HG02884 (cell line): ENCODE measurements around the gene CBFA2T2.
"Not testable (repeated sequence)": the region's sequence is repeated elsewhere in the genome, so short reads cannot be mapped to it uniquely, and the experiment has no call there.

Source experiments
- ATAC-seq: cut with Tn5 transposase; IDR thresholded peaks from one replicate; pipeline ENCODE4 v1.9.1; 2021; ENCODE audit warnings: mild to moderate bottlenecking, moderate library complexity; ENCODE audit not compliant: unreplicated experiment

The CBFA2T2 gene

GRCh38 chr20:33569802-33570391, 80.0 kb downstream of the CBFA2T2 start:
- no peak for ATAC-seq

- no peak for ATAC-seq
Observed at GRCh38 chr20:33570743-33571142, 80.8 kb downstream of the CBFA2T2 start.

- ATAC-seq, result not testable (repeated sequence)
Observed at GRCh38 chr20:33573268-33573667, 83.4 kb downstream of the CBFA2T2 start.

GRCh38 chr20:33575282-33575681, 85.4 kb downstream of the CBFA2T2 start:
- ATAC-seq, result no peak

- no peak for ATAC-seq
Observed at GRCh38 chr20:33576432-33577125, 86.7 kb downstream of the CBFA2T2 start.

- no peak for ATAC-seq
Observed at GRCh38 chr20:33578510-33578909, 88.6 kb downstream of the CBFA2T2 start.

GRCh38 chr20:33583143-33583542, 93.2 kb downstream of the CBFA2T2 start:
- no peak for ATAC-seq

GRCh38 chr20:33584976-33585375, 95.1 kb downstream of the CBFA2T2 start:
- no peak for ATAC-seq

GRCh38 chr20:33585413-33585812, 95.5 kb downstream of the CBFA2T2 start:
- ATAC-seq, result no peak

GRCh38 chr20:33589059-33589458, 99.2 kb downstream of the CBFA2T2 start:
- no peak for ATAC-seq

- not testable (repeated sequence) for ATAC-seq
Observed at GRCh38 chr20:33591901-33592300, 102.0 kb downstream of the CBFA2T2 start.

- no peak for ATAC-seq
Observed at GRCh38 chr20:33594743-33595142, 104.8 kb downstream of the CBFA2T2 start.

GRCh38 chr20:33600414-33600813, 110.5 kb downstream of the CBFA2T2 start:
- ATAC-seq, result no peak

- ATAC-seq, result no peak
Observed at GRCh38 chr20:33600981-33601380, 111.1 kb downstream of the CBFA2T2 start.

- no peak for ATAC-seq
Observed at GRCh38 chr20:33601861-33602260, 112.0 kb downstream of the CBFA2T2 start.

- ATAC-seq, result no peak
Observed at GRCh38 chr20:33602826-33603590, 113.1 kb downstream of the CBFA2T2 start.

- ATAC-seq, result no peak
Observed at GRCh38 chr20:33604084-33604990, 114.4 kb downstream of the CBFA2T2 start.

- ATAC-seq, result no peak
Observed at GRCh38 chr20:33604991-33605370, 115.1 kb downstream of the CBFA2T2 start.

GRCh38 chr20:33606118-33606771, 116.3 kb downstream of the CBFA2T2 start:
- ATAC-seq, result no peak

- no peak for ATAC-seq
Observed at GRCh38 chr20:33609504-33609903, 119.6 kb downstream of the CBFA2T2 start.
